Cardiac fibroblast (primary cell): ENCODE results near the gene PRR15L.
A peak's percentile ranks its signal among the peaks of the same experiment; 100 is the strongest.

Experiments used
- DNase-seq, 2 donors: peaks; one replicate each; pipeline versions ENCODE4 v3.0.0 to v3.0.0-alpha.2; 2010; ENCODE audit warnings: low read depth in 2 of 2
- H3K4me3 ChIP-seq, 2 donors: replicated peaks in 1 of 2; 1 replicate in 1 of 2; 2 replicates in 1 of 2; pipeline ENCODE4 v1.5.1; 2011; ENCODE audit warnings: low read depth in 2 of 2, low read length in 2 of 2, mild to moderate bottlenecking in 2 of 2, moderate library complexity in 1 of 2
- CTCF ChIP-seq: IDR thresholded peaks from one replicate; pipeline ENCODE4 v1.5.1; 2011; ENCODE audit warnings: low read depth, mild to moderate bottlenecking, low read length, inconsistent platforms

PRR15L gene

GRCh38 chr17:47916489-47917208 is 41.0 kb downstream of the PRR15L start:
- no peak for TF ChIP-seq CTCF
- no peak for DNase-seq
- no peak overlapping the region for H3K4me3 ChIP-seq

- no peak overlapping the region for H3K4me3 ChIP-seq
- no peak for DNase-seq
- no peak for TF ChIP-seq CTCF
These were observed 41.8 kb downstream of the PRR15L start for GRCh38 chr17:47915776-47916398.

GRCh38 chr17:47914306-47914948 is 43.3 kb downstream of the PRR15L start:
- no peak overlapping the region for H3K4me3 ChIP-seq
- no peak for TF ChIP-seq CTCF
- no peak for DNase-seq

GRCh38 chr17:47913050-47913449 is 44.6 kb downstream of the PRR15L start:
- no peak for TF ChIP-seq CTCF
- no peak for DNase-seq
- H3K4me3 ChIP-seq, result no peak overlapping the region

- peak in 1 of 2 donors; percentile 24 for DNase-seq
- H3K4me3 ChIP-seq, result no peak overlapping the region
- TF ChIP-seq CTCF, result no peak
These were observed 49.6 kb downstream of the PRR15L start for GRCh38 chr17:47907932-47908562.

GRCh38 chr17:47906443-47906842 is 51.2 kb downstream of the PRR15L start:
- TF ChIP-seq CTCF, result no peak
- DNase-seq, result no peak
- H3K4me3 ChIP-seq, result no peak overlapping the region
